MM.1S (cell line): Measurements from ENCODE around the gene TBC1D2.

Experiments
- EZH2 ChIP-seq: fragments of 300-600 bp; sonication (generic); optimal IDR thresholded peaks from 2 replicates; pipeline ENCODE3; 2017; ENCODE audit warnings: low read depth, mild to moderate bottlenecking, antibody characterized with exemption, low read length, mixed read lengths
- EZH2phosphoT487 ChIP-seq: fragments of 300-600 bp; sonication (generic); IDR thresholded peaks from 2 replicates; pipeline ENCODE4 v1.6.1; 2018; ENCODE audit warnings: antibody characterized with exemption, low read length
- TF ChIP-seq, protein P1 (sequence below): fragments of 300-600 bp; sonication (generic); IDR thresholded peaks from 2 replicates; pipeline ENCODE4 v1.5.1; 2016; ENCODE audit warnings: antibody characterized with exemption, low read length, mixed read lengths

DNA sequence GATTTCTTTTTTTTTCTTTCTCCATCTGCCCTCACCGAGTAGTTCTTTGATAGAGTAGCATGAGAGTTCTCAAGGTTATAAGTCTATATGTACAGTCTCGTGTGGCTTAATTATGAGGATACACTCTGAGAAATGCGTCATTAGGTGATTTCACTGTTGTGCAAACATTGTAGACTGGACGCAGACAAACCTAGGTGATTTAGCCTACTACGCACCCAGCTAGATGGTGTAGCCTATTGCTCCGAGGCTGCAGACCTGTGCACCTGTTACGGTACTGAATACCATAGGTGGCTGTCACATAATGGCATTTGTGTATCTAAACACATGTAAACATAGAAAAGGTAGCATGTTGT lies 36.1 kb downstream of the TBC1D2 start:
- TF ChIP-seq, protein P1, sequence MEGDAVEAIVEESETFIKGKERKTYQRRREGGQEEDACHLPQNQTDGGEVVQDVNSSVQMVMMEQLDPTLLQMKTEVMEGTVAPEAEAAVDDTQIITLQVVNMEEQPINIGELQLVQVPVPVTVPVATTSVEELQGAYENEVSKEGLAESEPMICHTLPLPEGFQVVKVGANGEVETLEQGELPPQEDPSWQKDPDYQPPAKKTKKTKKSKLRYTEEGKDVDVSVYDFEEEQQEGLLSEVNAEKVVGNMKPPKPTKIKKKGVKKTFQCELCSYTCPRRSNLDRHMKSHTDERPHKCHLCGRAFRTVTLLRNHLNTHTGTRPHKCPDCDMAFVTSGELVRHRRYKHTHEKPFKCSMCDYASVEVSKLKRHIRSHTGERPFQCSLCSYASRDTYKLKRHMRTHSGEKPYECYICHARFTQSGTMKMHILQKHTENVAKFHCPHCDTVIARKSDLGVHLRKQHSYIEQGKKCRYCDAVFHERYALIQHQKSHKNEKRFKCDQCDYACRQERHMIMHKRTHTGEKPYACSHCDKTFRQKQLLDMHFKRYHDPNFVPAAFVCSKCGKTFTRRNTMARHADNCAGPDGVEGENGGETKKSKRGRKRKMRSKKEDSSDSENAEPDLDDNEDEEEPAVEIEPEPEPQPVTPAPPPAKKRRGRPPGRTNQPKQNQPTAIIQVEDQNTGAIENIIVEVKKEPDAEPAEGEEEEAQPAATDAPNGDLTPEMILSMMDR, result no peak
- TF ChIP-seq EZH2, result no peak
- no peak for TF ChIP-seq EZH2phosphoT487
